ENCODE data around the gene PRKN. TPM values are rescaled to one million over a fixed set of nuclear protein-coding genes. Genes with fewer than 3 reads are reported as not detected.

PRKN gene
- total RNA-seq, 2 donors from 2014 or later, result 3.3 to 4.8 TPM

DNA sequence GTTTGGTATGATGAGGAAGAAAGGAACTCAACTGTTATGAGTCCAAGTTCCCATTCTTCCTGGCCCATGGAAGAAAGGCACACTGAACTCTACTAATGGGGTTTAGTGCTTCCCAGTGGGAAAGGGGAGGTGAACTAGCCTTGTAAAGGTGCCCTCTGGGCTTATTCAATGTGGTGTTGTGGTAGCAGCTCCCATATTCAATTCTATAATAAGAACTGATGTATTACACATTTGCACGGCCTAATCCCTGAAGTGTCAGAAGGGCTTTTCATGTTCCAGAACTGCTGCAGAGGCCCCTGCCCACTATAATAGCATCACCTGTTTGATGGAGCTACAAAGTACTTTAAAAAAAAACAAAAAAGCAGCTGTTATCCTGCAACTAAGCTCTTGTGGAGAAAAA, 17.1 kb downstream of the PRKN start:
- Mint-ChIP-seq H3K27ac (no peak overlapping the region), H3K9me3 (peaks cover 2% of the 10 kb centered on the region), H3K36me3 (ENCODE audit: low read depth) (no peaks in the 10 kb centered on the region), H3K4me3 (no peak overlapping the region), H3K4me1 (peaks cover 18% of the 10 kb centered on the region), H3K27me3 (ENCODE audit: insufficient read depth) (no peaks in the 10 kb centered on the region)
- 94% methylated on average over 1 of the region's 1 CpG; no CpG with 5 or more reads in 1 of the 2 experiments for WGBS, 2 experiments (ENCODE audit: insufficient coverage in 1 of 2, insufficient read length in 1 of 2)
- DNase-seq, result no peak
- Histone ChIP-seq H3K9ac (ENCODE audit: extremely low read depth, low read length, poor library complexity, severe bottlenecking) (no peak overlapping the region), H3K4me3 (ENCODE audit: low read length) (no peak overlapping the region), H3K4me1 (ENCODE audit: control insufficient read depth, insufficient read depth, low read length) (no peaks in the 10 kb centered on the region), H3K27ac (ENCODE audit: low read depth, low read length) (no peak overlapping the region), H3K9me3 (ENCODE audit: control insufficient read depth, low read length) (no peaks in the 10 kb centered on the region), H3K36me3 (ENCODE audit: control insufficient read depth, insufficient read depth, low read length) (no peaks in the 10 kb centered on the region), H3K27me3 (ENCODE audit: control insufficient read depth, insufficient read depth, low read length, poor library complexity, severe bottlenecking) (no peaks in the 10 kb centered on the region)
- TF ChIP-seq, protein P1, sequence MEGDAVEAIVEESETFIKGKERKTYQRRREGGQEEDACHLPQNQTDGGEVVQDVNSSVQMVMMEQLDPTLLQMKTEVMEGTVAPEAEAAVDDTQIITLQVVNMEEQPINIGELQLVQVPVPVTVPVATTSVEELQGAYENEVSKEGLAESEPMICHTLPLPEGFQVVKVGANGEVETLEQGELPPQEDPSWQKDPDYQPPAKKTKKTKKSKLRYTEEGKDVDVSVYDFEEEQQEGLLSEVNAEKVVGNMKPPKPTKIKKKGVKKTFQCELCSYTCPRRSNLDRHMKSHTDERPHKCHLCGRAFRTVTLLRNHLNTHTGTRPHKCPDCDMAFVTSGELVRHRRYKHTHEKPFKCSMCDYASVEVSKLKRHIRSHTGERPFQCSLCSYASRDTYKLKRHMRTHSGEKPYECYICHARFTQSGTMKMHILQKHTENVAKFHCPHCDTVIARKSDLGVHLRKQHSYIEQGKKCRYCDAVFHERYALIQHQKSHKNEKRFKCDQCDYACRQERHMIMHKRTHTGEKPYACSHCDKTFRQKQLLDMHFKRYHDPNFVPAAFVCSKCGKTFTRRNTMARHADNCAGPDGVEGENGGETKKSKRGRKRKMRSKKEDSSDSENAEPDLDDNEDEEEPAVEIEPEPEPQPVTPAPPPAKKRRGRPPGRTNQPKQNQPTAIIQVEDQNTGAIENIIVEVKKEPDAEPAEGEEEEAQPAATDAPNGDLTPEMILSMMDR (conservative IDR thresholded peaks at IDR 0.05), result no peak

DNA sequence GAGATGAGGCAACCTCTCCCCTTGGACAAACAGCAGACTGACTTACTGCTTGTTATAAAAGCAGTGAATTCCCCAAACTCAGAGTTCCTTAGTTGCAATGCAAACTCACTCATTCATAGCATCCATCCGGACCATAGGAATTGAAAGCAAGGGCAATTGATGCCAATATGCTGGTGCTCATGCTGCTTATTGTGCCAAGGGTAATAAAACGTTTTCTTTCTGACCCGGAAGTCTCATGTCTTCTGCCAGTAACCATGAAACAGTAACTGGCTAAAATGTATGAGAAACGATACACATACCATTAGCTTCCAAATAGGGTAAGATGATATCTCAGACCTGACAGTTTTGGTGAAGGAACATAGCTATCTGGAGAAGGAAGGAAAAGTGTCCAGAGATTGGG, 18.1 kb downstream of the PRKN start:
- WGBS, 2 experiments (ENCODE audit: insufficient coverage in 1 of 2, insufficient read length in 1 of 2), result 79 to 90% methylated on average over 3 to 4 of the region's 4 CpGs
- Histone ChIP-seq H3K4me3 (ENCODE audit: low read length) (no peak overlapping the region), H3K27me3 (ENCODE audit: control insufficient read depth, insufficient read depth, low read length, poor library complexity, severe bottlenecking) (no peaks in the 10 kb centered on the region), H3K27ac (ENCODE audit: low read depth, low read length) (no peak overlapping the region), H3K36me3 (ENCODE audit: control insufficient read depth, insufficient read depth, low read length) (no peaks in the 10 kb centered on the region), H3K9me3 (ENCODE audit: control insufficient read depth, low read length) (no peaks in the 10 kb centered on the region), H3K9ac (ENCODE audit: extremely low read depth, low read length, poor library complexity, severe bottlenecking) (no peak overlapping the region), H3K4me1 (ENCODE audit: control insufficient read depth, insufficient read depth, low read length) (no peaks in the 10 kb centered on the region)
- no peaks in the 10 kb centered on the region for H3K27me3 Mint-ChIP-seq (ENCODE audit: insufficient read depth)
- TF ChIP-seq, protein P1 (conservative IDR thresholded peaks at IDR 0.05), result no peak
- no peak overlapping the region for H3K4me3 Mint-ChIP-seq
- DNase-seq, result no peak
- H3K4me1 Mint-ChIP-seq, result peaks cover 20% of the 10 kb centered on the region
- no peaks in the 10 kb centered on the region for H3K36me3 Mint-ChIP-seq (ENCODE audit: low read depth)
- H3K27ac Mint-ChIP-seq, result no peak overlapping the region
- peaks cover 2% of the 10 kb centered on the region for H3K9me3 Mint-ChIP-seq

DNA sequence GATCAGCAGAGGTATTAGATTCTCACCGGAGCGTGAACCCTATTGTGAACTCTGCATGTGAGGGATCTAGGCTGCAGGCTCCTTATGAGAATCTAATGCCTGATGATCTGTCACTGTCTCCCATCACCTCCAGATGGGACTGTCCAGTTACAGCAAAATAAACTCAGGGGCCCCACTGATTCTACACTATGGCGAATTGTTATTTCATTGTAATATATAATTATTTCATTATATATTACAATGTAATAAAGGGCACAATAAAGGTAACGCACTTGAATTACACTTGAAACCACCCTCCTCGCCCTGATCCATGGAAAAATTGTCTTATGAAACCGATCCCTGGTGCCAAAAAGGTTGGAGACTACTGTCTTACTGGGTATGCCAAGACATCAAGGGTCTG, 18.6 kb downstream of the PRKN start:
- peaks cover 3% of the 10 kb centered on the region for H3K4me1 ChIP-seq (ENCODE audit: control insufficient read depth, insufficient read depth, low read length)
- DNase-seq, result no peak
- H3K4me3 ChIP-seq (ENCODE audit: low read length), result no peak overlapping the region
- 92 to 98% methylated on average over 5 of the region's 6 CpGs for WGBS, 2 experiments (ENCODE audit: insufficient coverage in 1 of 2, insufficient read length in 1 of 2)
- no peaks in the 10 kb centered on the region for H3K9me3 ChIP-seq (ENCODE audit: control insufficient read depth, low read length)
- H3K27ac Mint-ChIP-seq, result no peak overlapping the region
- TF ChIP-seq, protein P1 (conservative IDR thresholded peaks at IDR 0.05), result no peak
- H3K9me3 Mint-ChIP-seq, result peaks cover 2% of the 10 kb centered on the region
- no peaks in the 10 kb centered on the region for H3K36me3 Mint-ChIP-seq (ENCODE audit: low read depth)
- peaks cover 19% of the 10 kb centered on the region for H3K4me1 Mint-ChIP-seq
- no peaks in the 10 kb centered on the region for H3K36me3 ChIP-seq (ENCODE audit: control insufficient read depth, insufficient read depth, low read length)
- H3K27me3 ChIP-seq (ENCODE audit: control insufficient read depth, insufficient read depth, low read length, poor library complexity, severe bottlenecking), result no peaks in the 10 kb centered on the region
- H3K27ac ChIP-seq (ENCODE audit: low read depth, low read length), result no peak overlapping the region
- no peak overlapping the region for H3K9ac ChIP-seq (ENCODE audit: extremely low read depth, low read length, poor library complexity, severe bottlenecking)
- no peak overlapping the region for H3K4me3 Mint-ChIP-seq
- no peaks in the 10 kb centered on the region for H3K27me3 Mint-ChIP-seq (ENCODE audit: insufficient read depth)

All from endodermal cell (in vitro differentiated cells).